Keratinocyte (primary cell): ENCODE measurements around the gene SLC7A1. TPM values are rescaled to one million over a fixed set of nuclear protein-coding genes. Genes with fewer than 3 reads are reported as not detected.

Source experiments
- DNase-seq: peaks from one replicate; pipeline ENCODE4 v3.0.0-alpha.2; 2011; ENCODE audit warnings: low read depth, missing footprints, low spot score
- FAIRE-seq: peaks from 2 replicates; lab custom pipeline; 2011; peaks lifted over from hg19 to GRCh38; lab: Jason Lieb, UNC
- H2AFZ ChIP-seq: 2 replicates; pipeline ENCODE4 v1.6.0; 2012; ENCODE audit warnings: low read length, control low read depth, inconsistent platforms; ENCODE audit not compliant: control insufficient read depth
- H3K27ac ChIP-seq: 2 replicates; pipeline ENCODE4 v1.5.1; 2011; ENCODE audit warnings: low read length; ENCODE audit not compliant: control insufficient read depth, insufficient read depth
- H3K27me3 ChIP-seq: 3 replicates; pipeline ENCODE4 v1.6.0; 2011; ENCODE audit warnings: low read length; ENCODE audit not compliant: control insufficient read depth, insufficient read depth; ENCODE audit errors: extremely low read depth
- H3K36me3 ChIP-seq, 2 experiments: 2 replicates in 1 of 2; 3 replicates in 1 of 2; pipeline ENCODE4 v1.5.1; 2011; ENCODE audit warnings: low read length in 2 of 2, mild to moderate bottlenecking in 1 of 2; ENCODE audit not compliant: control insufficient read depth in 2 of 2, insufficient read depth in 2 of 2; ENCODE audit errors: extremely low read depth in 1 of 2
- H3K4me1 ChIP-seq: 3 replicates; pipeline ENCODE4 v1.5.1; 2011; ENCODE audit warnings: low read length; ENCODE audit not compliant: control insufficient read depth, insufficient read depth; ENCODE audit errors: extremely low read depth
- H3K4me2 ChIP-seq: 3 replicates; pipeline ENCODE4 v1.6.0; 2011; ENCODE audit warnings: low read depth, low read length; ENCODE audit not compliant: control insufficient read depth, insufficient read depth; ENCODE audit errors: extremely low read depth
- H3K4me3 ChIP-seq, 3 experiments: fragments of 200-600 bp in 1 of 3; sonication (generic) in 1 of 3; 2 replicates in 2 of 3; 3 replicates in 1 of 3; pipeline ENCODE4 v1.5.1; 2011 to 2016; ENCODE audit warnings: low read length in 3 of 3, mild to moderate bottlenecking in 3 of 3, control low read depth in 2 of 3, inconsistent platforms in 1 of 3, low read depth in 1 of 3, mixed read lengths in 1 of 3, mixed run types in 1 of 3, moderate library complexity in 1 of 3; ENCODE audit not compliant: control insufficient read depth in 2 of 3, insufficient read depth in 2 of 3; ENCODE audit errors: extremely low read depth in 1 of 3
- H3K79me2 ChIP-seq: 2 replicates; pipeline ENCODE4 v1.6.0; 2012; ENCODE audit warnings: low read length; ENCODE audit not compliant: control insufficient read depth, insufficient read depth
- H3K9ac ChIP-seq: 3 replicates; pipeline ENCODE4 v1.6.0; 2011; ENCODE audit warnings: low read length; ENCODE audit not compliant: control insufficient read depth, insufficient read depth; ENCODE audit errors: extremely low read depth
- H3K9me1 ChIP-seq: 3 replicates; pipeline ENCODE4 v1.6.0; 2011; ENCODE audit warnings: low read length; ENCODE audit not compliant: control insufficient read depth, insufficient read depth; ENCODE audit errors: extremely low read depth
- H3K9me3 ChIP-seq: 2 replicates; pipeline ENCODE4 v1.5.1; 2012; ENCODE audit warnings: low read depth, low read length; ENCODE audit not compliant: control insufficient read depth
- H4K20me1 ChIP-seq: 3 replicates; pipeline ENCODE4 v1.6.0; 2011; ENCODE audit warnings: low read length; ENCODE audit not compliant: control insufficient read depth, insufficient read depth; ENCODE audit errors: extremely low read depth
- EZH2 ChIP-seq: IDR thresholded peaks from one replicate; pipeline ENCODE4 v1.6.1; 2012; ENCODE audit warnings: inconsistent platforms, mild to moderate bottlenecking, low read length, moderate library complexity
- dilution Hi-C: fragments of 300-500 bp; cut with MboI; formaldehyde crosslinking; loops from one replicate; pipeline ENCODE4 v1.7.0; 2020; ENCODE audit warnings: low sequenced_read_pairs; ENCODE audit not compliant: extremely low pct_ligation_motif_present
- polyA plus RNA-seq, 5 experiments: library from polyadenylated mRNA; depleted of rRNA in 3 of 5; stranded (reverse) in 3 of 5; stranded (forward) in 1 of 5; unstranded in 1 of 5; fragments of >200 nt; gene quantifications; 1 replicate in 1 of 5; 2 replicates in 3 of 5; 3 replicates in 1 of 5; pipeline versions ENCODE4 v1.2.1 to v1.2.3, GENCODE V29; 2011 to 2012; ENCODE audit warnings: missing spikeins in 2 of 5, low read depth in 1 of 5, low replicate concordance in 1 of 5
- TF ChIP-seq, protein P1 (sequence below), 3 experiments: IDR thresholded peaks in 1 of 3; conservative IDR thresholded peaks in 1 of 3; optimal IDR thresholded peaks in 1 of 3; 2 replicates in 2 of 3; 3 replicates in 1 of 3; pipeline versions ENCODE3 to v1.5.1; 2011; ENCODE audit warnings: low read length in 3 of 3, mild to moderate bottlenecking in 3 of 3, moderate library complexity in 2 of 3, control low read depth in 1 of 3, inconsistent platforms in 1 of 3; ENCODE audit not compliant: insufficient read depth in 2 of 3; ENCODE audit errors: extremely low read depth in 1 of 3

The SLC7A1 gene
- polyA plus RNA-seq, 1 donor (not counting 4 experiments of a cell fraction or from before 2014, with no cell fraction given), result 41.5 TPM

- Histone ChIP-seq H3K36me3 (no peaks in the 10 kb centered on the region), H4K20me1 (no peaks in the 10 kb centered on the region), H3K9ac (no peak overlapping the region), H3K9me1 (no peaks in the 10 kb centered on the region), H3K4me3 (no peak overlapping the region), H2AFZ (no peak overlapping the region), H3K27ac (no peak overlapping the region), H3K4me2 (no peak overlapping the region), H3K27me3 (no peaks in the 10 kb centered on the region), H3K79me2 (no peaks in the 10 kb centered on the region), H3K9me3 (no peaks in the 10 kb centered on the region), H3K4me1 (no peaks in the 10 kb centered on the region)
- TF ChIP-seq, protein P1, sequence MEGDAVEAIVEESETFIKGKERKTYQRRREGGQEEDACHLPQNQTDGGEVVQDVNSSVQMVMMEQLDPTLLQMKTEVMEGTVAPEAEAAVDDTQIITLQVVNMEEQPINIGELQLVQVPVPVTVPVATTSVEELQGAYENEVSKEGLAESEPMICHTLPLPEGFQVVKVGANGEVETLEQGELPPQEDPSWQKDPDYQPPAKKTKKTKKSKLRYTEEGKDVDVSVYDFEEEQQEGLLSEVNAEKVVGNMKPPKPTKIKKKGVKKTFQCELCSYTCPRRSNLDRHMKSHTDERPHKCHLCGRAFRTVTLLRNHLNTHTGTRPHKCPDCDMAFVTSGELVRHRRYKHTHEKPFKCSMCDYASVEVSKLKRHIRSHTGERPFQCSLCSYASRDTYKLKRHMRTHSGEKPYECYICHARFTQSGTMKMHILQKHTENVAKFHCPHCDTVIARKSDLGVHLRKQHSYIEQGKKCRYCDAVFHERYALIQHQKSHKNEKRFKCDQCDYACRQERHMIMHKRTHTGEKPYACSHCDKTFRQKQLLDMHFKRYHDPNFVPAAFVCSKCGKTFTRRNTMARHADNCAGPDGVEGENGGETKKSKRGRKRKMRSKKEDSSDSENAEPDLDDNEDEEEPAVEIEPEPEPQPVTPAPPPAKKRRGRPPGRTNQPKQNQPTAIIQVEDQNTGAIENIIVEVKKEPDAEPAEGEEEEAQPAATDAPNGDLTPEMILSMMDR (optimal IDR thresholded peaks at IDR 0.05 in 1 of 3, IDR thresholded peaks at IDR 0.05 in 1 of 3, conservative IDR thresholded peaks at IDR 0.05 in 1 of 3; ENCODE audit: extremely low read depth in 1 of 3, insufficient read depth in 2 of 3, low read length in 3 of 3), result no peak
- no peak for TF ChIP-seq EZH2
- FAIRE-seq (no peak), DNase-seq (no peak)
- dilution Hi-C loops, result no loop called here
Observed at GRCh38 chr13:29613101-29613500, 17.6 kb upstream of the SLC7A1 start.

DNA sequence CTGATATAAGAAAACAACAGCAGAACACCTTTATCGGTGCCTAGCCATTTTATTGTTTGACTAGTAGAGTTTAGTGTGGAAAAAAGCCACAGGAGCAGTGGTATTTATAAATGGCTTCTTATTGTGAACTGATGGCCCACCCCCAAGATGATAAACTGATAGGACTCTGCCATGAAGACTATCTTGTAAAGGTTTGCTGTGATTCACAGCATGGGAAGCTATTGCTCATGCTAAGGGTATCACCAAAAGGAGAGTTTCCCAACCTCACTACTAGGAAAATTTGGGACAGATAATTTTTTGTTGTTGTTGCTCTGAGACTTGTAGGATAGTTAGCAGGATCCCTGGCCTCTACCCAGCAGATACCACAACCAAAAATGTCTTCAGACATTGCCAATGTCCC is 12.0 kb upstream of the SLC7A1 start:
- TF ChIP-seq, protein P1 (optimal IDR thresholded peaks at IDR 0.05 in 1 of 3, IDR thresholded peaks at IDR 0.05 in 1 of 3, conservative IDR thresholded peaks at IDR 0.05 in 1 of 3; ENCODE audit: extremely low read depth in 1 of 3, insufficient read depth in 2 of 3, low read length in 3 of 3), result no peak
- no peak for TF ChIP-seq EZH2
- Histone ChIP-seq H3K9me1 (no peaks in the 10 kb centered on the region), H4K20me1 (no peaks in the 10 kb centered on the region), H3K36me3 (no peaks in the 10 kb centered on the region), H3K9ac (no peak overlapping the region), H3K4me2 (no peak overlapping the region), H3K4me3 (no peak overlapping the region), H3K9me3 (no peaks in the 10 kb centered on the region), H3K27ac (no peak overlapping the region), H2AFZ (no peak overlapping the region), H3K27me3 (no peaks in the 10 kb centered on the region), H3K4me1 (no peaks in the 10 kb centered on the region), H3K79me2 (no peaks in the 10 kb centered on the region)
- DNase-seq, result no peak
- dilution Hi-C loops, result no loop called here
- no peak for FAIRE-seq
